ENCODE results near the gene WDR90. TPM values are rescaled to one million over a fixed set of nuclear protein-coding genes. Genes with fewer than 3 reads are reported as not detected.
A peak's percentile ranks its signal among the peaks of the same experiment; 100 is the strongest.

Gene WDR90
- total RNA-seq, 1 donor from 2014 or later = 9.3 TPM

GRCh38 chr16:662095-662494, 12.9 kb downstream of the WDR90 start:
- Histone ChIP-seq H3K9ac (no peak overlapping the region), H3K79me2 (ENCODE audit: low read depth) (no peaks in the 10 kb centered on the region), H3K9me3 (ENCODE audit: low read depth) (no peaks in the 10 kb centered on the region), H3K27ac (no peak overlapping the region), H3K4me1 (peaks cover 3% of the 10 kb centered on the region), H3K4me3 (no peak overlapping the region), H3F3A (ENCODE audit: low read depth) (peaks cover 3% of the 10 kb centered on the region), H2AFZ (replicated peaks) (no peak overlapping the region), H4K20me1 (ENCODE audit: low read depth) (peaks cover 5% of the 10 kb centered on the region), H3K36me3 (no peaks in the 10 kb centered on the region), H3K27me3 (no peaks in the 10 kb centered on the region), H3K4me2 (no peak overlapping the region)
- TF ChIP-seq CTCF (IDR thresholded peaks at IDR 0.05) (no peak), EZH2phosphoT487 (IDR thresholded peaks at IDR 0.05) (no peak)
- Mint-ChIP-seq H3K4me1 (peaks cover 4% of the 10 kb centered on the region), H3K4me3 (no peak overlapping the region), H3K27ac (no peak overlapping the region), H3K36me3 (peaks cover 2% of the 10 kb centered on the region), H3K27me3 (ENCODE audit: insufficient read depth, low read depth) (peaks cover 2% of the 10 kb centered on the region), H3K9me3 (no peaks in the 10 kb centered on the region)
- DNase-seq (ENCODE audit: low spot score) = no peak

GRCh38 chr16:662597-662996, 13.4 kb downstream of the WDR90 start:
- peaks cover 5% of the 10 kb centered on the region for H3K4me1 Mint-ChIP-seq
- H3K4me3 ChIP-seq = no peak overlapping the region
- H3F3A ChIP-seq (ENCODE audit: low read depth) = peaks cover 6% of the 10 kb centered on the region
- H3K4me3 Mint-ChIP-seq = peak overlapping the region; percentile 33
- H3K27ac Mint-ChIP-seq = no peak overlapping the region
- H3K36me3 ChIP-seq = no peaks in the 10 kb centered on the region
- no peak for DNase-seq (ENCODE audit: low spot score)
- H3K9me3 Mint-ChIP-seq = no peaks in the 10 kb centered on the region
- no peak overlapping the region for H3K4me2 ChIP-seq
- H3K27me3 Mint-ChIP-seq (ENCODE audit: insufficient read depth, low read depth) = peaks cover 2% of the 10 kb centered on the region
- peaks cover 2% of the 10 kb centered on the region for H3K36me3 Mint-ChIP-seq
- peaks cover 5% of the 10 kb centered on the region for H4K20me1 ChIP-seq (ENCODE audit: low read depth)
- no peak overlapping the region for H2AFZ ChIP-seq (replicated peaks)
- no peaks in the 10 kb centered on the region for H3K9me3 ChIP-seq (ENCODE audit: low read depth)
- H3K79me2 ChIP-seq (ENCODE audit: low read depth) = no peaks in the 10 kb centered on the region
- no peaks in the 10 kb centered on the region for H3K27me3 ChIP-seq
- H3K9ac ChIP-seq = no peak overlapping the region
- peaks cover 5% of the 10 kb centered on the region for H3K4me1 ChIP-seq
- H3K27ac ChIP-seq = no peak overlapping the region
- TF ChIP-seq EZH2phosphoT487 (IDR thresholded peaks at IDR 0.05) (no peak), CTCF (IDR thresholded peaks at IDR 0.05) (no peak), EZH2 (IDR thresholded peaks at IDR 0.05) (no peak)

DNA sequence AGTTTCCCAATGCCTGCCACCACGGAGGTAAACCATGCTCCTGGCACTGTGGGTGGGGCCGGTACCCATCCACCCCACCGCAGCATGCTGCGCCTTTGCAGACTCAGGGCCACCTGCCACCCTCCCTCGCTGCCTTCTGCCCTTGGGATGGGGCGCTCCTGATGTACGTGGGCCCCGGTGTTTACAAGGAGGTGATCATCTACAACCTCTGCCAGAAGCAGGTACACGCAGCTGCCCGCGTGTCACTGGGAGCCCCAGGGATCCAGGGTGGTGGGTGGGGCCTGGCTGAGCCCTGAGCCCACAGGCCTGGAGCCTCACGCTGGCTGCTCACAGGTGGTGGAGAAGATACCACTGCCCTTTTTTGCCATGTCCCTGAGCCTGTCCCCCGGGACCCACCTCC, 17.4 kb downstream of the WDR90 start:
- Histone ChIP-seq H3F3A (ENCODE audit: low read depth) (peaks cover 2% of the 10 kb centered on the region), H3K9ac (no peak overlapping the region), H3K27me3 (no peaks in the 10 kb centered on the region), H3K27ac (no peak overlapping the region), H3K79me2 (ENCODE audit: low read depth) (peaks cover 15% of the 10 kb centered on the region), H3K36me3 (no peaks in the 10 kb centered on the region), H3K4me3 (no peak overlapping the region), H3K4me2 (no peak overlapping the region), H3K9me3 (ENCODE audit: low read depth) (no peaks in the 10 kb centered on the region), H4K20me1 (ENCODE audit: low read depth) (peaks cover 22% of the 10 kb centered on the region), H3K4me1 (peaks cover 8% of the 10 kb centered on the region), H2AFZ (replicated peaks) (no peak overlapping the region)
- Mint-ChIP-seq H3K27ac (no peak overlapping the region), H3K36me3 (peaks cover 2% of the 10 kb centered on the region), H3K4me3 (no peak overlapping the region), H3K27me3 (ENCODE audit: insufficient read depth, low read depth) (peaks cover 4% of the 10 kb centered on the region), H3K4me1 (peaks cover 3% of the 10 kb centered on the region), H3K9me3 (no peaks in the 10 kb centered on the region)
- TF ChIP-seq EZH2phosphoT487 (IDR thresholded peaks at IDR 0.05) (no peak), CTCF (IDR thresholded peaks at IDR 0.05) (no peak), EZH2 (IDR thresholded peaks at IDR 0.05) (no peak)
- DNase-seq (ENCODE audit: low spot score) = no peak
